Hepatocyte (in vitro differentiated cells): Measurements from ENCODE around the gene ANO4.

Experiments used
- EZH2 ChIP-seq: fragments of 200-600 bp; sonication (generic); IDR thresholded peaks from 2 replicates; pipeline ENCODE4 v1.6.1; 2016; ENCODE audit warnings: antibody characterized with exemption, mild to moderate bottlenecking, borderline replicate concordance
- EZH2phosphoT487 ChIP-seq: fragments of 200-600 bp; sonication (generic); IDR thresholded peaks from one replicate; pipeline ENCODE4 v1.6.1; 2018; ENCODE audit warnings: antibody characterized with exemption, mild to moderate bottlenecking, low read depth, moderate library complexity; ENCODE audit not compliant: unreplicated experiment, severe bottlenecking
- TF ChIP-seq, protein P1 (sequence below): fragments of 200-600 bp; sonication (generic); IDR thresholded peaks from 2 replicates; pipeline ENCODE4 v1.5.1; 2016; ENCODE audit warnings: antibody characterized with exemption, mild to moderate bottlenecking; ENCODE audit not compliant: poor library complexity

GRCh38 chr12:100976735-100977134 lies 182.2 kb downstream of the ANO4 start:
- TF ChIP-seq, protein P1, sequence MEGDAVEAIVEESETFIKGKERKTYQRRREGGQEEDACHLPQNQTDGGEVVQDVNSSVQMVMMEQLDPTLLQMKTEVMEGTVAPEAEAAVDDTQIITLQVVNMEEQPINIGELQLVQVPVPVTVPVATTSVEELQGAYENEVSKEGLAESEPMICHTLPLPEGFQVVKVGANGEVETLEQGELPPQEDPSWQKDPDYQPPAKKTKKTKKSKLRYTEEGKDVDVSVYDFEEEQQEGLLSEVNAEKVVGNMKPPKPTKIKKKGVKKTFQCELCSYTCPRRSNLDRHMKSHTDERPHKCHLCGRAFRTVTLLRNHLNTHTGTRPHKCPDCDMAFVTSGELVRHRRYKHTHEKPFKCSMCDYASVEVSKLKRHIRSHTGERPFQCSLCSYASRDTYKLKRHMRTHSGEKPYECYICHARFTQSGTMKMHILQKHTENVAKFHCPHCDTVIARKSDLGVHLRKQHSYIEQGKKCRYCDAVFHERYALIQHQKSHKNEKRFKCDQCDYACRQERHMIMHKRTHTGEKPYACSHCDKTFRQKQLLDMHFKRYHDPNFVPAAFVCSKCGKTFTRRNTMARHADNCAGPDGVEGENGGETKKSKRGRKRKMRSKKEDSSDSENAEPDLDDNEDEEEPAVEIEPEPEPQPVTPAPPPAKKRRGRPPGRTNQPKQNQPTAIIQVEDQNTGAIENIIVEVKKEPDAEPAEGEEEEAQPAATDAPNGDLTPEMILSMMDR: no peak
- TF ChIP-seq EZH2: no peak
- TF ChIP-seq EZH2phosphoT487: no peak
